Measurements from ENCODE around the gene SIGLEC7.

Gene SIGLEC7

DNA sequence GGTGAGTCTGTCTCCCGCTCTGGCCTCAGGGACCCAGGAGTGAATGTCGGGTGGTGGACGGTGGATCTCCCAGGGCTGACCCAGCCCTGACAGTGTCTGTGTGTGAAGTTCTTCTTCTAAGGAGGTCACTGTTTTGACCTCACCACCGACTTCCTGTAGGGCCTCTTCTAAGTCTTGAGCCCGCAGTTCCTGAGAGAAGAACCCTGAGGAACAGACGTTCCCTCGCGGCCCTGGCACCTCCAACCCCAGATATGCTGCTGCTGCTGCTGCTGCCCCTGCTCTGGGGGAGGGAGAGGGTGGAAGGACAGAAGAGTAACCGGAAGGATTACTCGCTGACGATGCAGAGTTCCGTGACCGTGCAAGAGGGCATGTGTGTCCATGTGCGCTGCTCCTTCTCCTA, at the start of gene SIGLEC7:
Gene SIGLEC7, plus strand, starts transcription at position 183 of the 400 bp plus-strand sequence. Its CDS starts 69 bp downstream, at position 252.
- no peak for DNase-seq

DNA sequence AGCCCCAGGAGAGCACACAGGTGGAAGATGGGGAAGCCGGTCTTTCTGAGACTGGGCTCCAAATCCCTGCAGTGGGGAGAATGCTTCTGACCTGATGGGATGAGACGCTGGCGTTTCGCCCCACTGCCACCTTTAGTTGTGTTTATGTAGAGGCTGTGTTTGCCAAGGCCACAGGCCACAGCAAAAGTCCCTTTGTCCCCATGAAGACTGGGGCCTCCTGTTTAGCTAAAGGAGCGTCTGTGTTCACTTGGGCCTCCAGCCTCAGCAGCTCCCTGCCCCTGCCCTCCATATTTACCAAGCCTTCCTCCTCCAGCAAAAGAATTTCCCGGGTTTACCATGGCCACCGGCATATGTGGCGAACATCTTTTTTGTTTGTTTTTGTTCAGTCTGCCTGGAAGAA, 49.0 kb upstream of the SIGLEC7 start:
- DNase-seq: no peak

DNA sequence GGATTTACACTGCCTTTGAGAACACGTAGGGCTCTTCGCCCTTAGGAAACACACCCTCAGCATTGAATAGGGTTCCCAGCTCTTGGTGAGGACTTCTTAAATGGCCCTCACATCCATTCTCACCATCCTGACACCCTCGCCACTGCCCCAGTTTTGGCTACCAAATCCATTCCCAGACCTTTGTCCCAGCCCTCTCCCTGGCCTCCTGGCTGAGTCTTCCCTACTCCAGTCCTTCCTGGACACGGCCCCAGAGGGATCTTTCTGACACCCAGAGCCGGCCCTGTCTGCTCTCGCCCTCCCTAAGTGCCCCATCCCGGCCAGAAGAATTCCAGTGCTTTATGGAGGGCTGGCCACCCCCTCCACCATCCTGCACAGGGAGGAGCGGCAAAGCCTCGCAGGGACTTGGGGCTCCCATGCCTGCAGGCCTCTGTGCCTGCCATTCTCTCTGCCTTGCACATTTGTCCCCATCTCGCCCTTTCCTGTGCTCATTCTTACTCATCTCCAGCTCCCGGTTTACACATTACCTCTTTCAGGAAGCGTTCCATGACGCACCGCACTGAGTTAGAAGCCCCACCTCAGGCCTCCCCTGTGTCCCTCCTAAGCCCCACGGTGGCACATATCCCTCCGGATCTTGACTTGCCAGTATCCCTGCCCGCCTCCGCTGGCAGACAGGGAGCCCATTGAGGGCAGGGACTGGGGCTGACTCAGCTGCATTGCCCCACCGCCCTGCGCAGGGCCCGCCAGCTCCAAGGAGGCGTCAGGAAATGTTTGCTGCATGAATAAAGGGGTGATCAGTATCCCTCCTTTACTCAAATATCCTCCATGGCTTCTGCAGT, 48.4 kb upstream of the SIGLEC7 start:
- no peak for DNase-seq

DNA sequence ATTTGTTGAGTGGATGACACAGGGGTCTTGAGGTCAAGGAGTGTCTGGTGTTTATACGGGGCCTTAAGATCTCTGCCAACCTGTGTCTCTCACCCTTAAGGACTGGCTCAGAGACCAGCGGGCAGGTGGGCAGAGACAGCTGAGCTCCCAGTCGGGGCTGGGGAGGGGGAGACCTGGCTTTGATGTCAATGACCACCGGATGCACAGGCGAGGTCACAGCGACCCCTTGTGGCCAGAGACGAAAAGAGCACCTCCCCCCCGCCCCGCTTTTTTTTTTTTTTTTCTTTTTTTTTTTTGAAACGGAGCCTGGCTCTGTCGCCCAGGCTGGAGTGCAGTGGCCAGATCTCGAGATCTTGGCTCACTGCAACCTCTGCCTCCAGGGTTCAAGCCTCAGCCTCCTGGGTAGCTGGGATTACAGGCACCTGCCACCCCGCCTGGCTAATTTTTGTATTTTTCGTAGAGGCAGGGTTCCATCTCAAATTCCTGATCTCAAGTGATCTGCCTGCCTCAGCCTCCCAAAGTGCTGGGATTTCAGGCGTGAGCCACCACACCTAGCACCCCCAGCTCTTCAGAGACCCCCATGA, 47.3 kb upstream of the SIGLEC7 start:
- DNase-seq: no peak

DNA sequence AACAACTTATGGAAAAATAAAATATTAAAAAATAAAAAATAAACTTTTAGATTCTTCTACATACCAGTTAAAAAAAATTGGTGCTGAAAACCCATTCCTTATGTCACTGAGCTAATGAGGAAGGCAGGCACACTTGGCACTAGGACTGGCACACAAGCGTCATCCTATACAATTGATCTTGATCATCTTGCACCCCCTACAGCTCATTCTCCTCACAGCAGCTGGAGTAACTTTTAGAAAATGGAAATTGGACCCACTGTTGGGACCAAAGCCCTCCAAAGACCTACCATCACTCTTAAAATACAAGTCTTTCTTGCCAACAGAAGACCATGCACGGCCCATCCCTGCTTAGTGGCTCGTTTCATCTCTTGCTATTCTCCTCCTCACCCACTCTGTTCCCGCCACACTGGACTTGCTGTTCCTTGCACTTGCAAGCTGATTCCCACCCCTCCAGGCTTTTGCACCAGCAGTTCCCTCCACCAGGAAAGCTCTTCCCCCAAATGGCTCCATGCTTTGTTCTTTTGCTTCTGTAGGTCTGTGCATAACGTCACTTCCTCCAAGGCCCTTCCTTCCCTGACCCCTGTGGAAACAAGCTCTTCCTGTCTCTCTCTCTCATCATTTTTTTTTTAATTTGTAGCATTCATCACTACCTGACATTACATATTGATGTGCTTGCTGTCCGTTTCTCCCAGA, 45.5 kb upstream of the SIGLEC7 start:
- DNase-seq: peak; percentile 49

DNA sequence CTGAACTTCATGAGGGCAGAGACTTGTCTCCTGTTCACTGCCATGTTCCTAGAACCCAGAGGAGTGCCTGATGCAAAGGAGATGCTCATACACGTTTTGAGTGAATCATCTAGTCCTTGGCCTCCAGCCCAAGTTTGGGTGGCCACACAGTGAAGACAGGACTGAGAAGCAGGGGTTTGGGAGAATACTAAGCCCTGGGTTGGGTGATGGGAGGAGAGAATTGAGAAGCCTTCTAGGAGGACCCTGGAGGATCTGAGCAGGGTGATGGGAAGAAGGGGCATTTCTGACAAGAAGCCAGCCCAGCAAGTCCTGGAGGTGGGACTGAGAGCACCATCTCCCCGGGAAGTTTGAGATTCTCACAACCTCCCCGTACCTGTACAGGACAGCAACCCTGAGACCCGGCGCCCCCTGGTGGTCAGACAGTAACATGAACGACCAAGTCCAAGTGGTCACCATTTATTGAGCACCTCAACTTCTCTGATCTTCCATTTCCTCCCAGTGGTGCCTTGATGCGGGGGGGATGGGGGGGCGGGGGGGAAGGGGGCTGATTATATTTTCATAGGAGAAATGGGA, 44.8 kb upstream of the SIGLEC7 start:
- peak; percentile 73 for DNase-seq

DNA sequence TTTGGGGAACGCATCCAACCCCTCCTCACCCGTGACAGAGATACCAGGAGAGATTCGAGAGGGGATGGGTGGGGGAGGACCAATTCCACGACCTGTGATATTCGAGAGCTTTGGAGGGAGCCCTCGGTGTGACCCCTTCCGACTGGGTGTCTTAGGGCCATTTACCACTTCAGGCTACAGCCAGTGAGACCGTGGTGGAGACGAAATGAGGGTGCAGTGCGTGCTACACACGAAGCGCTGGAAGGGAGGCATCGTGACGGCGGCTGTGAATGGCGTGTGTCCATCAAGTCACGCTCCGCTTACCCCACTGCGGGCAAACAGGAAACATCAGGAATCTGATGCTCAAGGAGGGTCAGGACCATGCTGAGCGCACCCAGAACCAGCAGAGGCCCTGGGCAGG, 44.3 kb upstream of the SIGLEC7 start:
- no peak for DNase-seq

DNA sequence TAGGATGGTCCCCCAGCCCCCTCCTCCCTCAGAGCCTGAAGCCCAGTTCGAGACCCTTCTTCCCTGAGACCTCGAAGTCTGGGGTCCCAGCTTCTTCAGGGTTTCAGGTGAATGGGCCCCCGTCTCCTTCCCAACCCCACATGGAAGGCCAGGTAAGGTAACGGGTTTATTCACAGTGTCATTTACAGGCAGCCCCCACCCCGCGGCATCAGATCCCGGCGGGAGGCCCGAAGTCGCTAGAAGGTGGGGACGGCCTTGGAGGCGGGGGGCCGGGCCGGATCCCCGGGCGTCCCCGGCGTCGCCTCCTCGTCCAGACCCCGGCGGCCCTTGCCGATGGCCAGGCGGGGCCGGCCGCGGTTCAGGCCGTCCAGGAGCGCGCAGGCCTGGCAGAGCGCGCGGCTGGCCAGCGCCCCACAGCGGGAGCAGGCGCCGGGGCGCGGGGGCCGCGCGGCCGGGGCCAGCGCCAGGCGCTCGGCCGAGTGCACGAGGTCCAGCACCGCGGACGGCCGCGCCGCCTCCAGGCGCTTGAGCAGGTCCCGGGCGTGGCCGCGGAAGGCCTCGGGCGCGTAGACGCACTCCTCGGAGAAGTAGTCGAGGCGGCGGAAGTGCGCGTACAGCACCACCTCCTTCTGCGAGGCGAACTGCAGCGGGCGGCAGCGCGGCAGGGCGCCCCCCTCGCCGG, 43.6 kb upstream of the SIGLEC7 start:
- DNase-seq: no peak

DNA sequence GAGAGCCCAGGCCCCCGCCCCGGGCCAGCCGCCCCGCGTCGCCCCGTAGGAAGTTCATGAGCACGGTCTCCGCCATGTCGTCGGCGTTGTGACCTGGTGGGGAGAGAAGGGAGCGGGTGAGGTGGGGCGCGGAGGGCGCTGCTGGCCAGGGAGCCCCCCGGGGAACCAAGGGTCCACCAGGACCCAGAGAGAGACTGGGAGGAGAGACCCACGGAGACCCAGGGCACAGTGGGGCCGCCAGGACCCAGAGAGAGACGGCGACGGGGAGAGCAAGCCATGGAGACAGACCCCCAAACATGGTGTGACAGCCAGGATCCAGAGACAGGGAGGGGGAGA, 43.1 kb upstream of the SIGLEC7 start:
- no peak for DNase-seq

DNA sequence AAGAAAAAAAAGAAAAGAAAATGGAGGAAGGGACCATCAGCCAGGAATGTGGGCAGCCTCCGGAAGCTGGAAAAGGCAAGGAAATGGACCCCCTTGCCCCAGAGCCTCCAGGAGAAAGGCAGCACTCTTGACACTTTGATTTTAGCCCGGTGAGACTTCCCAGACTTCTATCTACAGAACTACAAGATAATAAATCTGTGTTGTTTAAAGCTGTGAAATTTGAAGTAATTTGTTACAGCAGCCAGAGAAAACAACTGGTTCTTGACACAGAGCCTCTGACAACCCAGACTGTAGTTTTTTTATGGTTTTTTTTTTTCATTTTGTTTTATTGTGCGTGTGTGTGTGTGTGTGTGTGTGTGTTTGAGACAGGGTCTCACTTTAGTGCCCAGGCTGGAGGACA, 41.5 kb upstream of the SIGLEC7 start:
- DNase-seq: no peak

DNA sequence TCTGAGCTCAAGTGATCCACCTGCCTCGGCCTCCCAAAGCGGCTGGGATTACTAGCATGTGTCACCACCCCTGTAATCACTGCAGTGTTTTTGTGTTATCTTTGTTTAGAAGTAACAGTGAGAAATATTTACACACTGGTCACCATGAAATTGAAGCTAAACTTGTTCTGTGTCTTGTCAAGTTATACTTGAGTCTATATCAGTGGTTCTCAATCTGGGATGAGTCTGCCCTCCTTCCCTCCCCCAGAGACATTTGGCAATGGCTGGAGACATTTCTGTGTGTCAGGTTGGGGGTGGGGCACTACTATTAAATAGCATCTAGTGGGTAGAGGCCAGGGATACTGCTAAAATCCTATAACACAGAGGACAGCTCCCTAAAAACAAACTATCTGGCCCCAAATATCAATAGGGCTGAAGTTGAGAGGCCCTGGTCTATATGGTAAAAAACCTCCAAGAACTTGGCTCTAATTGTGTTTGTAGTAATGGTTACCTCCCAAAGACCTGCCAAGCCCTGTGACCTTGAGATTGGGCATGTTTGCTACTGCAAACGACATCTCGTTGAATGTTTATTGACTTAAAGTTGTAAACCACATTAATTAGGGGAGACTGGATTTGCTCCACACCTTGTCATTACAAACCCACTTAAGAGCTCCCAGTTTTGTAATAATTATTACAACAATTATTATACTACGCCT, 40.8 kb upstream of the SIGLEC7 start:
- no peak for DNase-seq

DNA sequence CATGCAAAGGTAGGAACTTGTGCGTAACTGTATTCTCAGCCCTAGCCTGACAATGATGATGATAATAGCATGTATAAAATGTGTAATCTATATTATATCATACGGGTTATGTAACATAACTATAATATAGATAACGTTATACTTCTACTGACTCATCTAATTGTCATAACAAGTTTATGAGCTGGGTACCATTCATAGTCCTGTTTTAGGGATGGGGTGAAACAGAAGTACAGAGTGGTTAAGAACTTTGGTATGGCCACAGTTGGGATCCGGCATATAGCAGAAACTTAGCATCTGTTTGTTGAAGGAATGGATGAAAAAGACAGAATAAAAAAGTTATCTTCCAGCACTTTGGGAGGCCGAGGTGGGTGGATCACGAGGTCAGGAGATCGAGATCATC, 39.1 kb upstream of the SIGLEC7 start:
- DNase-seq: no peak

DNA sequence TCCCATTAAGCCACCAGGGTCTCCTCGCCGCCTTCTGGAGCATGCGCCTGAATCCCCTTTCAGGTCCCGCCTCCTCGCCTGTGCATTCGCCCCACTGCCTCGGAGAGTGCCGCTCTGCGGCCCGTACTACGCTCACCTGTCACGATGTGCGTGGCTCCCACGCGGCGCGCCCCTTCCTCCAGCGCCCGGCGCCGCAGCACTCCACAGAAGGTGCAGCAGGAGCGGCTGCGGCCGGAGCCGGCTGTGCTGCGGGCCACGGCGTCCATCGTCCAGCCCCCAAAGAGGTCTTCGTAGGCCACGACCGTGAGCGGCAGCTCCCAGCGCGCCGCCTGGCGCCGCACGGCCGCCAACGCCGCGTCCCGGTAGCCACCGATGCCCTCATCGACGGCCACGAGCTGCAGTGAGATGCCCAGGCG, 38.2 kb upstream of the SIGLEC7 start:
- DNase-seq: no peak

DNA sequence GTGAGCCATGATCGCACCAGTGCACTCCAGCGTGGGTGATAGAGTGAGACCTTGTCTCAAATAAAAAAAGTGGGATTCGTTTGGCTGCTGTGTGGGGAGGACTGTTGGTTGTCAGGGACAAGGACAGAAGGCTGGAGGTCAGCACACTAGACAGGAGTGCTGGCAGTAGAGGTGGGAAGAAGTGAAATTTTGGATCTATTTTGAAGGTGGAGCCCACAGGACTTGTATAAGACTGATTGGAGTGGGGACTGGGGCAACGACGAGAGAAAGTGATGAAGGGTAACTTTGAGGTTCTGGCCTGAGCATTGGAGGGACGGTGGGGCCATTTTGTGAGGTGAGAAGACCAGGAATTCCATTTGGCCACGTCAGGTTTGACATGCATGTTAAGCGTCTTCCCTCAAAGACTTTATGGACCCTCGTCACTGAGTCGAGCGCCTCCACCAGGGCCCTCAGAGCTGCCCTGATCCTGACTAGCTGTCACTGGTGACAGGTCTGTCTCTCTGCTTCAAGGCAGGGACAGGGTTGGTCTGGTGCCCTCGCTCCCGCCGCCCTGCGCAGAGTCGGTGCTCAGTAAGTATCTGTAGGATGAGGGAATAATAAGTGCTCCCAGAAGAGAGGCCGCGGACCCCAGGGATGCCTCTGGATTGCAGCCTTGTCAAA, 34.6 kb upstream of the SIGLEC7 start:
- no peak for DNase-seq

DNA sequence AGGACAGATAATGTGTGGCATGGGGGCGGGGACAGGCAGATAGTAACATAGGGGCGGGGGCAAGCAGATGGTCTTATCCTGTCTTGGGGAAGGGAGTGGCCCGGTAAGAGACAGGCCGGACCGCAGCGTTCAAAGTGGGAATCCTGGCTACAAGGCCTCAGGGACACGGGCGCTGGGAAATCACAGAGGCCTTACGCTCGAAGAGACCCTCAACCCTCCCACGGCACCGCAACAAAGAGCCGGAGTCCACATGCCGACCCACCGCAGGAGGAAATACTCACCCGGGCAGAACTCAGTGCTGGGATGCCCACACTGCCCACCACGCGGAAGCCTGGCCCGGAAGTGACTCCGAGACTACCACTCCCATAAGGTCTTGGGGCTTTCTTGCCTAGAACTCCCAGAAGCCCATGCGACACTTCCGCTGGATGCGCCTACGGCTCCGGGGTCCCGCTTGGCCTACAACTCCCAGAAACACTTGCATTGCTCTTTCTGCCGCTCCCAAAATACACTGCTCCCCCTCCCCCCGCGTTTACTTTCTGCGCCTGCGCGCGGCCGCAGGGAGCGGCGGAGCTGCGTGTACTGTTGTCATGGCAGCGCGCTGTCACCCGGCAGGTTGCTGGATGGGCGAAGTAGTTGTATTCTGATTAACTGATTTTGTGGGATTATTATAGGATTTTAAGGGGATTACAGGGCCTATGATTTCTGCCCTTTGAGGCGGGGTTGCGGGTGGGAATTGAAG, 33.9 kb upstream of the SIGLEC7 start, which contains the start of gene CTU1:
Gene CTU1, minus strand, starts transcription at position 344 of the 739 bp plus-strand sequence. CDS start 3,840 bp downstream, outside the sequence.
- peak; percentile 85 for DNase-seq

DNA sequence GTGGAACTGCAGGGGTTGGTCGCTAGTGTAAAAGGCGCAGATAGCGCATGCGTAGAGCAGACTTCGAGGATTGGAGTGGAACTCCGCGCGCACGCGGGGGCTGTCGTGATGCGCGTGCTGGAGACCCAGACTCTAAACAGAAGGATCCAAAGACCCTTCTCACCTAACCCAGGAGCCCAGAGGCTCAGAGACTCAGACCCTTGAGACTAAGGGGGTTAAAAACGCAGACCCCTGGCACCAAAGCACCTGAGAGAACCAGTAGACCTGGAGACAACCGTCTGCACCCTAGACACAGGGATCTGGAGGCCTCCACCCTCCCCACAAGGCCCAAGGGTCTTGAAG, 33.3 kb upstream of the SIGLEC7 start:
- no peak for DNase-seq

DNA sequence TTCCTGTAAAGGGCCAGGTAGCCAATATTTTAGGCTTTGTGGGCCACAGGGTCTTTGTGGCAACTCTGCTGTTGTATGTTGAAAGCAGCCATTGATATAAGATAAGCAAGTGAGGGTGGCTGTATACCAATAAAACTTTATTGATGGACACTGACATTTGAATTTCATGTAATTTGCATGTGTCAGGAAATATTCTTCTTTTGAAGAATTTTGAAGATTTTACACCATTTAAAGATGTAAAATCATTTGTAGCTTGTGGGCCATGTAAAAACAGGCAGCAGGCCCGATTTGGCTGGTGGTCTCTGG, 31.5 kb upstream of the SIGLEC7 start:
- no peak for DNase-seq

DNA sequence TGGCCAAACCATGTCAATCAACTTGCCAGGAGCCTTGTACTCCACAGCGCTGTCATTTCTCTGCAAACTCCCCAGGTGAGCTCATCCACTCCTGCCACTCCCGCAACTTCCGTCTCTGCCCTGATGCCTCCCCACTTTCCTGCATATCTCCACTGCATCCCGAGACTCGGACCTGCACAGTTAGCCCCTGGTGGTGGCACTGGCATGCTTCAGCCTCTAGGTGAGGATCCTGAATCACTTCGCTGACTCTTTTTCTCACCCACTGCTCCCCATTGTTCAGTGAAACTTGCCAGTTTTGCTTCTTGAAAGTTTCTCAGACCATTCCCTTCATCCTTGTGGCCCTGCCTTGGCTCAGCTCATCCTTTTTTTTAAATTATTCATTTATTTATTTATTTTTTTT, 30.5 kb upstream of the SIGLEC7 start:
- DNase-seq: no peak

DNA sequence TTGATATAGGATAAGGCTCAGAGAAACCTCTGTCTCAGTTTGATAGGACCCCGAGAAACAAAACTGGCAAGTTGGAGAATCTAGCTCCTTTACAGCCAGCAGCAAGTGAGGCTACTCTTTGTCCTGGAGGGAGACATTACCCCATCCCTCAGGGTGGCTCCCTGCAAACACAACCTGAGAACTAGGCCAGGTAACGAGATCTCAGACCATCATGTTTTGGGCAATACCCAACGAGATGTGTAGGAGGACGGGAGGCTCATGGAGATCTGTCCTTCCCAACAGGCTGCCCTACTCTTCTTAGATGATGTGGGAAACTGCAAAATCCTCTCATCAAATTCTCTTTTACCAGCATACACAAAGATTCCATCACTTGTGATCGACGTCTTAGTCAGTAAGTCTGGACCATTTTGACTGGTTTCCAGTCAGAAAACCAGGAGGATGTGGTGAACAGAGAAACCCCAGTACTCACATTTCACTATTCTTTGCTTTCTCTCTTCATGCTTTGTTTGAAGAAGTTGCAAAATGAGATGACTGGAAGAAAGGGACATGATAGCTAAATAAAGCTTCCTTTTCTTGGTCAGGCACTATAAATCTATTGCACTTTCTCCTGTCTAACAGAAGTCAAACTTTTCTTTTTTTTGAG, 27.9 kb upstream of the SIGLEC7 start:
- no peak for DNase-seq

DNA sequence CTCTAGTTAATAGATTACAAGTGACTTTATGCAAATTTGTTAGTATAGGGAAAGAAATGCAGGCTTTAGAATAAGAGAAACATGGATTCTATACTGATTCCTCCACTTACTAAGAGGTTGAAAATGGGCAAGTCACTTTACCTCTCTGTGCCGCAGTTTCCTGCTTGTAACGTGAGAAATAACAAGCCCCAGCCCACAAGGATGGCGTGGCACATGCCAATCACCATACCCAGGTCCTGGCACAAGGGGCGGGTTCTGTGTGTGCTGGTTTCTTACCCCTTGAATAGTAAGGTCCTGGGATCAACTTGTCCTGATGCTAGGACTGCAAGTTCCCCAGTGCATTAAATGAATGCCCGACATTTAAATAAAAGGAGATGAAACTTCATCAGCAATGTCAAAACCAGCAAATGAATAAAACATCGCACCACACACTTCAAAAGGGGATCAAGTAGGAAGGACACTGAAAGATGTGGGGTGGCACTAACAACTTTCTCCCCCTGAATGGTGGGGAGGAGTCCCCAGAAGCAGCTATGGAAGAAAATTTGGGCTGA, 25.3 kb upstream of the SIGLEC7 start:
- no peak for DNase-seq

DNA sequence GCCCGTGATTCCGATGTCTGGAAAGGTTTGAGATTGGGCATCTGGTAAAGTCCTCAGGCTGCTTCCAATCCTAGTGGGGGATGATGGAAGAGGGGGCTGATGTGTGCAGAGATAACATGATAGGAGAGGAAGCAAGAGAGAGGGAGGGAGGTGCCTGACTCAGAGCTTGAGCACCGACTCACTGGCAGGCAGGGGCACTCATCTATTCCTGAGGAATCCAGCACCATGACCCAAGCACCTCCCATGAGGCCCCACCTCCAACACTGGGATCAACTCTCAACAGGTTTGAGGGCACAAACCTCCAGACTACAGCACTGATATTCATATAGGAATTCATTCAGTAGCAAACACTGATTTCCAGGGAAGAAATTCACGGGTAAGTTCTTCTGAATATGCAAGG, 23.0 kb upstream of the SIGLEC7 start:
- no peak for DNase-seq

All from 8988T (cell line).